ENCODE results near the gene TAF8.
A peak's percentile ranks its signal among the peaks of the same experiment; 100 is the strongest.

TAF8 gene

GRCh38 chr6:42047213-42047590, 3.1 kb upstream of the TAF8 start:
- peaks cover 67% of the 10 kb centered on the region for H3K4me1 ChIP-seq (ENCODE audit: insufficient read depth, low read length, severe bottlenecking)
- no peak overlapping the region; the same call in 1 of the 2 replicates for H3K9ac ChIP-seq (ENCODE audit: low read length)

GRCh38 chr6:42047790-42048405, 2.4 kb upstream of the TAF8 start:
- H3K79me2 ChIP-seq (ENCODE audit: insufficient read depth, low read length) = no peaks in the 10 kb centered on the region
- H4K20me1 ChIP-seq (ENCODE audit: insufficient read depth, low read length) = no peaks in the 10 kb centered on the region
- peaks cover 5% of the 10 kb centered on the region for H3K36me3 ChIP-seq (ENCODE audit: insufficient read depth, low read length)
- H3K9ac ChIP-seq (ENCODE audit: low read length) = peak overlapping the region; percentile 57
- peak overlapping the region; percentile 82 for H3K4me3 ChIP-seq (ENCODE audit: low read depth, low read length, poor library complexity, severe bottlenecking)
- peaks cover 67% of the 10 kb centered on the region for H3K4me1 ChIP-seq (ENCODE audit: insufficient read depth, low read length, severe bottlenecking)
- H2AFZ ChIP-seq (ENCODE audit: low read length) = no peak overlapping the region
- no peaks in the 10 kb centered on the region for H3K9me2 ChIP-seq (ENCODE audit: low read depth, low read length)
- H3K27ac ChIP-seq (ENCODE audit: low read depth, low read length, poor library complexity, severe bottlenecking) = no peak overlapping the region
- H3F3A ChIP-seq (ENCODE audit: insufficient read depth, low read length) = 0 out of 2 replicates have a peak, but pooled peaks cover 7% of the 10 kb centered on the region
- TF ChIP-seq CTCF (IDR thresholded peaks at IDR 0.05; ENCODE audit: low read length) (no peak), EZH2 (IDR thresholded peaks at IDR 0.05; ENCODE audit: borderline replicate concordance, low read length) (no peak)
- no peaks in the 10 kb centered on the region for H3K9me3 ChIP-seq (ENCODE audit: low read length)
- H3K27me3 ChIP-seq (ENCODE audit: insufficient read depth, low read length) = 0 out of 2 replicates have a peak, but pooled peaks cover 4% of the 10 kb centered on the region
- H3K4me2 ChIP-seq (ENCODE audit: low read length) = peak overlapping the region; percentile 91

More at GRCh38 chr6:42047213-42047590, 3.1 kb upstream of the TAF8 start:
- peak overlapping the region; percentile 91; the same call in 1 of the 2 replicates for H3K4me2 ChIP-seq (ENCODE audit: low read length)
- H2AFZ ChIP-seq (ENCODE audit: low read length) = no peak overlapping the region
- H3K9me2 ChIP-seq (ENCODE audit: low read depth, low read length) = no peaks in the 10 kb centered on the region
- H3F3A ChIP-seq (ENCODE audit: insufficient read depth, low read length) = 0 out of 2 replicates have a peak, but pooled peaks cover 7% of the 10 kb centered on the region
- H3K36me3 ChIP-seq (ENCODE audit: insufficient read depth, low read length) = no peaks in the 10 kb centered on the region
- 0 out of 2 replicates have a peak, but pooled peaks cover 4% of the 10 kb centered on the region for H3K27me3 ChIP-seq (ENCODE audit: insufficient read depth, low read length)
- H3K27ac ChIP-seq (ENCODE audit: low read depth, low read length, poor library complexity, severe bottlenecking) = no peak overlapping the region
- no peak overlapping the region for H3K4me3 ChIP-seq (ENCODE audit: low read depth, low read length, poor library complexity, severe bottlenecking)
- H3K9me3 ChIP-seq (ENCODE audit: low read length) = no peaks in the 10 kb centered on the region
- no peaks in the 10 kb centered on the region for H3K79me2 ChIP-seq (ENCODE audit: insufficient read depth, low read length)
- TF ChIP-seq CTCF (IDR thresholded peaks at IDR 0.05; ENCODE audit: low read length) (no peak), EZH2 (IDR thresholded peaks at IDR 0.05; ENCODE audit: borderline replicate concordance, low read length) (no peak)
- no peaks in the 10 kb centered on the region for H4K20me1 ChIP-seq (ENCODE audit: insufficient read depth, low read length)

- peaks cover 18% of the 10 kb centered on the region for H3K36me3 ChIP-seq (ENCODE audit: insufficient read depth, low read length)
- TF ChIP-seq CTCF (IDR thresholded peaks at IDR 0.05; ENCODE audit: low read length) = no peak
- peak overlapping the region; percentile 57 for H3K9ac ChIP-seq (ENCODE audit: low read length)
- peak overlapping the region; percentile 82 for H3K4me3 ChIP-seq (ENCODE audit: low read depth, low read length, poor library complexity, severe bottlenecking)
- H3K27ac ChIP-seq (ENCODE audit: low read depth, low read length, poor library complexity, severe bottlenecking) = peak overlapping the region; percentile 77
- H3K79me2 ChIP-seq (ENCODE audit: insufficient read depth, low read length) = no peaks in the 10 kb centered on the region
- H3K9me2 ChIP-seq (ENCODE audit: low read depth, low read length) = no peaks in the 10 kb centered on the region
- H4K20me1 ChIP-seq (ENCODE audit: insufficient read depth, low read length) = no peaks in the 10 kb centered on the region
- 0 out of 2 replicates have a peak, but pooled peaks cover 4% of the 10 kb centered on the region for H3K27me3 ChIP-seq (ENCODE audit: insufficient read depth, low read length)
- H3K4me1 ChIP-seq (ENCODE audit: insufficient read depth, low read length, severe bottlenecking) = peaks cover 60% of the 10 kb centered on the region
- H3F3A ChIP-seq (ENCODE audit: insufficient read depth, low read length) = 0 out of 2 replicates have a peak, but pooled peaks cover 7% of the 10 kb centered on the region
- H3K9me3 ChIP-seq (ENCODE audit: low read length) = no peaks in the 10 kb centered on the region
- peak overlapping the region; percentile 91 for H3K4me2 ChIP-seq (ENCODE audit: low read length)
- H2AFZ ChIP-seq (ENCODE audit: low read length) = no peak overlapping the region
Observed at GRCh38 chr6:42049116-42049809, 1.1 kb upstream of the TAF8 start.

All from OCI-LY1 (cell line).